Measurements from ENCODE around the gene GORASP2. TPM values are rescaled to one million over a fixed set of nuclear protein-coding genes. Genes with fewer than 3 reads are reported as not detected.

The GORASP2 gene
- polyA plus RNA-seq, 1 of the 3 experiments (the other 2 are of a cell fraction) = 127 TPM

- H3K79me2 ChIP-seq (ENCODE audit: insufficient read depth) = peaks cover 27% of the 10 kb centered on the region
- no peaks in the 10 kb centered on the region for H3K36me3 ChIP-seq (replicated peaks in 1 of 2; ENCODE audit: control insufficient read depth in 1 of 2, insufficient read depth in 2 of 2, low read length in 1 of 2)
- no peaks in the 10 kb centered on the region for H3K9me2 ChIP-seq
- 81% methylated on average over 4 of the region's 4 CpGs for WGBS (ENCODE audit: low lambda C conversion rate)
- peaks cover 10 to 16% of the 10 kb centered on the region in 2 experiments for H3K4me1 ChIP-seq (ENCODE audit: control insufficient read depth in 1 of 2, insufficient read depth in 2 of 2, low read depth in 1 of 2, low read length in 1 of 2)
- peaks cover 11% of the 10 kb centered on the region for H3F3A ChIP-seq (replicated peaks; ENCODE audit: insufficient read depth)
- no peak for DNase-seq
- no peak overlapping the region for H3K27ac ChIP-seq (ENCODE audit: low read depth in 2 of 2, low read length in 1 of 2)
- no peak for TF ChIP-seq YY1 (IDR thresholded peaks at IDR 0.05; ENCODE audit: low read depth)
- no peak for TF ChIP-seq TEAD4 (IDR thresholded peaks at IDR 0.05; ENCODE audit: borderline replicate concordance, insufficient read depth)
- TF ChIP-seq NRF1 (IDR thresholded peaks at IDR 0.05; ENCODE audit: low read depth, low read length) = no peak
- TF ChIP-seq EP300 (IDR thresholded peaks at IDR 0.05; ENCODE audit: borderline replicate concordance in 1 of 2, low read depth in 1 of 2, low read length in 1 of 2) = no peak
- no peak for TF ChIP-seq IRF3 (IDR thresholded peaks at IDR 0.05; ENCODE audit: low read depth, low read length)
- TF ChIP-seq, protein P1, sequence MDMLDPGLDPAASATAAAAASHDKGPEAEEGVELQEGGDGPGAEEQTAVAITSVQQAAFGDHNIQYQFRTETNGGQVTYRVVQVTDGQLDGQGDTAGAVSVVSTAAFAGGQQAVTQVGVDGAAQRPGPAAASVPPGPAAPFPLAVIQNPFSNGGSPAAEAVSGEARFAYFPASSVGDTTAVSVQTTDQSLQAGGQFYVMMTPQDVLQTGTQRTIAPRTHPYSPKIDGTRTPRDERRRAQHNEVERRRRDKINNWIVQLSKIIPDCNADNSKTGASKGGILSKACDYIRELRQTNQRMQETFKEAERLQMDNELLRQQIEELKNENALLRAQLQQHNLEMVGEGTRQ (IDR thresholded peaks at IDR 0.05; ENCODE audit: borderline replicate concordance, low read depth, low read length) = no peak
- no peak for TF ChIP-seq TCF12 (IDR thresholded peaks at IDR 0.05)
- no peak for TF ChIP-seq SIN3A (IDR thresholded peaks at IDR 0.05; ENCODE audit: borderline replicate concordance, low read depth, low read length)
- TF ChIP-seq GATA2 (CRISPR knock-in tag; IDR thresholded peaks at IDR 0.05) = no peak
- TF ChIP-seq TAF1 (IDR thresholded peaks at IDR 0.05; ENCODE audit: borderline replicate concordance, low read depth, low read length) = no peak
- TF ChIP-seq ELF1 (IDR thresholded peaks at IDR 0.05) = no peak
- TF ChIP-seq FOXJ3 (CRISPR knock-in tag; IDR thresholded peaks at IDR 0.05) = no peak
- no peak for TF ChIP-seq FOSL2 (IDR thresholded peaks at IDR 0.05; ENCODE audit: borderline replicate concordance, low read depth)
- no peak for TF ChIP-seq EZH2phosphoT487 (IDR thresholded peaks at IDR 0.05; ENCODE audit: borderline replicate concordance, low read depth)
- TF ChIP-seq, protein P2, sequence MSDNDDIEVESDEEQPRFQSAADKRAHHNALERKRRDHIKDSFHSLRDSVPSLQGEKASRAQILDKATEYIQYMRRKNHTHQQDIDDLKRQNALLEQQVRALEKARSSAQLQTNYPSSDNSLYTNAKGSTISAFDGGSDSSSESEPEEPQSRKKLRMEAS (IDR thresholded peaks at IDR 0.05; ENCODE audit: low read depth) = no peak
- TF ChIP-seq, protein P3, sequence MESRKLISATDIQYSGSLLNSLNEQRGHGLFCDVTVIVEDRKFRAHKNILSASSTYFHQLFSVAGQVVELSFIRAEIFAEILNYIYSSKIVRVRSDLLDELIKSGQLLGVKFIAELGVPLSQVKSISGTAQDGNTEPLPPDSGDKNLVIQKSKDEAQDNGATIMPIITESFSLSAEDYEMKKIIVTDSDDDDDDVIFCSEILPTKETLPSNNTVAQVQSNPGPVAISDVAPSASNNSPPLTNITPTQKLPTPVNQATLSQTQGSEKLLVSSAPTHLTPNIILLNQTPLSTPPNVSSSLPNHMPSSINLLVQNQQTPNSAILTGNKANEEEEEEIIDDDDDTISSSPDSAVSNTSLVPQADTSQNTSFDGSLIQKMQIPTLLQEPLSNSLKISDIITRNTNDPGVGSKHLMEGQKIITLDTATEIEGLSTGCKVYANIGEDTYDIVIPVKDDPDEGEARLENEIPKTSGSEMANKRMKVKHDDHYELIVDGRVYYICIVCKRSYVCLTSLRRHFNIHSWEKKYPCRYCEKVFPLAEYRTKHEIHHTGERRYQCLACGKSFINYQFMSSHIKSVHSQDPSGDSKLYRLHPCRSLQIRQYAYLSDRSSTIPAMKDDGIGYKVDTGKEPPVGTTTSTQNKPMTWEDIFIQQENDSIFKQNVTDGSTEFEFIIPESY (IDR thresholded peaks at IDR 0.05; ENCODE audit: borderline replicate concordance, low read depth) = no peak
- TF ChIP-seq SMC3 (IDR thresholded peaks at IDR 0.05; ENCODE audit: low read depth, low read length) = no peak
- TF ChIP-seq, protein P4, sequence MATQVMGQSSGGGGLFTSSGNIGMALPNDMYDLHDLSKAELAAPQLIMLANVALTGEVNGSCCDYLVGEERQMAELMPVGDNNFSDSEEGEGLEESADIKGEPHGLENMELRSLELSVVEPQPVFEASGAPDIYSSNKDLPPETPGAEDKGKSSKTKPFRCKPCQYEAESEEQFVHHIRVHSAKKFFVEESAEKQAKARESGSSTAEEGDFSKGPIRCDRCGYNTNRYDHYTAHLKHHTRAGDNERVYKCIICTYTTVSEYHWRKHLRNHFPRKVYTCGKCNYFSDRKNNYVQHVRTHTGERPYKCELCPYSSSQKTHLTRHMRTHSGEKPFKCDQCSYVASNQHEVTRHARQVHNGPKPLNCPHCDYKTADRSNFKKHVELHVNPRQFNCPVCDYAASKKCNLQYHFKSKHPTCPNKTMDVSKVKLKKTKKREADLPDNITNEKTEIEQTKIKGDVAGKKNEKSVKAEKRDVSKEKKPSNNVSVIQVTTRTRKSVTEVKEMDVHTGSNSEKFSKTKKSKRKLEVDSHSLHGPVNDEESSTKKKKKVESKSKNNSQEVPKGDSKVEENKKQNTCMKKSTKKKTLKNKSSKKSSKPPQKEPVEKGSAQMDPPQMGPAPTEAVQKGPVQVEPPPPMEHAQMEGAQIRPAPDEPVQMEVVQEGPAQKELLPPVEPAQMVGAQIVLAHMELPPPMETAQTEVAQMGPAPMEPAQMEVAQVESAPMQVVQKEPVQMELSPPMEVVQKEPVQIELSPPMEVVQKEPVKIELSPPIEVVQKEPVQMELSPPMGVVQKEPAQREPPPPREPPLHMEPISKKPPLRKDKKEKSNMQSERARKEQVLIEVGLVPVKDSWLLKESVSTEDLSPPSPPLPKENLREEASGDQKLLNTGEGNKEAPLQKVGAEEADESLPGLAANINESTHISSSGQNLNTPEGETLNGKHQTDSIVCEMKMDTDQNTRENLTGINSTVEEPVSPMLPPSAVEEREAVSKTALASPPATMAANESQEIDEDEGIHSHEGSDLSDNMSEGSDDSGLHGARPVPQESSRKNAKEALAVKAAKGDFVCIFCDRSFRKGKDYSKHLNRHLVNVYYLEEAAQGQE (IDR thresholded peaks at IDR 0.05; ENCODE audit: low read depth, low read length) = no peak
- H3K4me2 ChIP-seq = no peak overlapping the region
- H3K4me3 ChIP-seq (ENCODE audit: low read depth in 2 of 2, low read length in 1 of 2) = no peak overlapping the region
- H3K27me3 ChIP-seq (ENCODE audit: insufficient read depth) = no peaks in the 10 kb centered on the region
- CTCF ChIA-PET = interaction anchor here (2.9 to 3.9 kb wide), 3 partner anchors 9 to 54 kb away, joined by 12 to 32 read pairs (median 20); no protein-coding TSS in a partner anchor
- H3K9ac ChIP-seq = no peak overlapping the region
- H3K9me3 ChIP-seq = no peaks in the 10 kb centered on the region
- H2AFZ ChIP-seq (ENCODE audit: low read depth) = no peak overlapping the region
- H4K20me1 ChIP-seq (ENCODE audit: insufficient read depth) = peaks cover 20% of the 10 kb centered on the region
- POLR2A ChIA-PET = no interaction called here
Observed at GRCh38 chr2:170926743-170927297, 2.2 kb upstream of the GORASP2 start.
